HL-60 (cell line): ENCODE data around the gene DPYSL4.

ENCODE experiments used
- DNase-seq, 2 experiments: peaks; one replicate each; pipeline ENCODE4 v3.0.0-alpha.2; 2010 to 2020; ENCODE audit warnings: low read depth in 1 of 2, low spot score in 1 of 2
- H3K27ac ChIP-seq: fragments of 250-450 bp; sonication (Bioruptor Pico); replicated peaks from 2 replicates; pipeline ENCODE4 v1.5.1; 2020; ENCODE audit warnings: mild to moderate bottlenecking, moderate library complexity
- H3K27me3 ChIP-seq: fragments of 250-450 bp; sonication (Bioruptor Pico); 2 replicates; pipeline ENCODE4 v1.5.1; 2021; ENCODE audit warnings: mild to moderate bottlenecking, moderate library complexity; ENCODE audit not compliant: insufficient read depth, poor library complexity, severe bottlenecking
- H3K4me3 ChIP-seq: replicated peaks from 2 replicates; pipeline ENCODE4 v1.5.1; 2011; ENCODE audit warnings: mild to moderate bottlenecking, control low read depth, low read length; ENCODE audit not compliant: insufficient read depth
- CTCF ChIP-seq: IDR thresholded peaks from one replicate; pipeline ENCODE4 v1.5.1; 2011; ENCODE audit warnings: low read length, control low read depth, inconsistent platforms; ENCODE audit not compliant: insufficient read depth
- GABPA ChIP-seq: IDR thresholded peaks from 2 replicates; pipeline ENCODE4 v1.6.1; 2012; ENCODE audit warnings: low read depth
- POLR2AphosphoS5 ChIP-seq: IDR thresholded peaks from 2 replicates; pipeline ENCODE4 v1.6.1; 2012; ENCODE audit warnings: low read depth
- SPI1 ChIP-seq: IDR thresholded peaks from 2 replicates; pipeline ENCODE4 v1.6.1; 2012; ENCODE audit warnings: low read depth, mild to moderate bottlenecking, borderline replicate concordance
- TF ChIP-seq, protein P1 (sequence below): IDR thresholded peaks from 2 replicates; pipeline ENCODE4 v1.6.1; 2012; ENCODE audit warnings: low read depth; ENCODE audit not compliant: insufficient replicate concordance

DPYSL4 gene

GRCh38 chr10:132184816-132185593 is 1.7 kb upstream of the DPYSL4 start:
- H3K27ac ChIP-seq, result no peak overlapping the region
- H3K27me3 ChIP-seq, result peaks cover 45% of the 10 kb centered on the region
- no peak for DNase-seq
- no peak for TF ChIP-seq POLR2AphosphoS5
- no peak for TF ChIP-seq GABPA
- TF ChIP-seq SPI1, result no peak
- no peak for TF ChIP-seq CTCF
- TF ChIP-seq, protein P1, sequence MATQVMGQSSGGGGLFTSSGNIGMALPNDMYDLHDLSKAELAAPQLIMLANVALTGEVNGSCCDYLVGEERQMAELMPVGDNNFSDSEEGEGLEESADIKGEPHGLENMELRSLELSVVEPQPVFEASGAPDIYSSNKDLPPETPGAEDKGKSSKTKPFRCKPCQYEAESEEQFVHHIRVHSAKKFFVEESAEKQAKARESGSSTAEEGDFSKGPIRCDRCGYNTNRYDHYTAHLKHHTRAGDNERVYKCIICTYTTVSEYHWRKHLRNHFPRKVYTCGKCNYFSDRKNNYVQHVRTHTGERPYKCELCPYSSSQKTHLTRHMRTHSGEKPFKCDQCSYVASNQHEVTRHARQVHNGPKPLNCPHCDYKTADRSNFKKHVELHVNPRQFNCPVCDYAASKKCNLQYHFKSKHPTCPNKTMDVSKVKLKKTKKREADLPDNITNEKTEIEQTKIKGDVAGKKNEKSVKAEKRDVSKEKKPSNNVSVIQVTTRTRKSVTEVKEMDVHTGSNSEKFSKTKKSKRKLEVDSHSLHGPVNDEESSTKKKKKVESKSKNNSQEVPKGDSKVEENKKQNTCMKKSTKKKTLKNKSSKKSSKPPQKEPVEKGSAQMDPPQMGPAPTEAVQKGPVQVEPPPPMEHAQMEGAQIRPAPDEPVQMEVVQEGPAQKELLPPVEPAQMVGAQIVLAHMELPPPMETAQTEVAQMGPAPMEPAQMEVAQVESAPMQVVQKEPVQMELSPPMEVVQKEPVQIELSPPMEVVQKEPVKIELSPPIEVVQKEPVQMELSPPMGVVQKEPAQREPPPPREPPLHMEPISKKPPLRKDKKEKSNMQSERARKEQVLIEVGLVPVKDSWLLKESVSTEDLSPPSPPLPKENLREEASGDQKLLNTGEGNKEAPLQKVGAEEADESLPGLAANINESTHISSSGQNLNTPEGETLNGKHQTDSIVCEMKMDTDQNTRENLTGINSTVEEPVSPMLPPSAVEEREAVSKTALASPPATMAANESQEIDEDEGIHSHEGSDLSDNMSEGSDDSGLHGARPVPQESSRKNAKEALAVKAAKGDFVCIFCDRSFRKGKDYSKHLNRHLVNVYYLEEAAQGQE, result no peak
- H3K4me3 ChIP-seq, result no peak overlapping the region

DNA sequence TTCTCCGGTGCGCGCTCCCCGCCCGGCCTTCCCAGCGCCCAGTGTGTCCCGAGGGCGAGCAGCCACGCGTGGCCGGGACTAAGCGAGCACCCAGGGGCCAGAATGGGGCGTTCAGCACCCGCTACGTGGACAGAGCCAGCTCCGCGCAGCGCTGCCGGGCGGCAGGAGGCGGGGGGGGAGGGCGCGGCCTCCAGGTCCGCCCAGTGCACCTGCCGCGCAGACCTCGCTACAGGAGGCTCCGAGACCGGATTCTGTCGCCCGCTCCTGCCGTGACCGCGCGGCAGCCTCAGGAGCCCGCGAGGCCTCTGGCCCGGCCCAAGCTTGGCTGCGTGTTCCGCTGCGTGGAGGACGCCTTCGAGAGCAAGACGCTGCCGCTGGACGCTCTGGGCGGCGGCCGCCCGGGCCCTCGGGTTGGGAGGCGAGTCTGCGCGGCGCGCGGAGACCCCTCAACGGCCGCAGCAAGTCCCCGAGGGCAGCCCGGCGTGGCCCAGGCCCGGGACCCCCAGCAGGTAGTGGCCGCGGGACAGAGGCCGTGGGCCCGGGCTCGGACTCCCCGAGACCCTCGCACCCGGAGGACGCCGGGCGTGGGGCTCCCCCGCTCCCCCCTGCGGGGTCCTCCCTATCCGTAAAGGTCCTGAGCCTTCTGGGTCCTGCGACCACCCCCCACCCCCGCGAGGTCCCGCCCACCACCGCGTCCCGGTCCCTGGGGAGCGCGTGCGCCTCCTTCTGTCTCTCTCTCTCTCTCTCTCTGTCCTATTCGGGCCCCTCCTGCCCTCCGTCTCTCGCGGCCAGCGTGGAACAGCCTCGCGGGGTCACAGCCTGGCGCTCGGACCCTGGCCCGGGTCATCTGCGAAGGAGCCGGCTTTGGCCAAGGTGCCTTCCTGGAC is 904 bp upstream of the DPYSL4 start:
- DNase-seq, result no peak
- H3K27me3 ChIP-seq, result peaks cover 45% of the 10 kb centered on the region
- H3K4me3 ChIP-seq, result no peak overlapping the region
- no peak overlapping the region for H3K27ac ChIP-seq
- TF ChIP-seq, protein P1, result peak; percentile 91
- TF ChIP-seq SPI1 (no peak), CTCF (no peak), POLR2AphosphoS5 (no peak)

- H3K27me3 ChIP-seq, result peaks cover 45% of the 10 kb centered on the region
- no peak for DNase-seq
- H3K27ac ChIP-seq, result no peak overlapping the region
- no peak overlapping the region for H3K4me3 ChIP-seq
- TF ChIP-seq, protein P1, result no peak
- no peak for TF ChIP-seq CTCF
- no peak for TF ChIP-seq POLR2AphosphoS5
- no peak for TF ChIP-seq SPI1
- TF ChIP-seq GABPA, result no peak
Measured at GRCh38 chr10:132187430-132188138, 836 bp downstream of the DPYSL4 start.
